Measurements from ENCODE around the gene SOAT1. TPM values are rescaled to one million over a fixed set of nuclear protein-coding genes. Genes with fewer than 3 reads are reported as not detected.

SOAT1 gene
- total and polyA plus RNA-seq, 2 of the 8 experiments (the other 6 are each of a cell fraction or from before 2014, with no cell fraction given), result 2.7 to 4.7 TPM

DNA sequence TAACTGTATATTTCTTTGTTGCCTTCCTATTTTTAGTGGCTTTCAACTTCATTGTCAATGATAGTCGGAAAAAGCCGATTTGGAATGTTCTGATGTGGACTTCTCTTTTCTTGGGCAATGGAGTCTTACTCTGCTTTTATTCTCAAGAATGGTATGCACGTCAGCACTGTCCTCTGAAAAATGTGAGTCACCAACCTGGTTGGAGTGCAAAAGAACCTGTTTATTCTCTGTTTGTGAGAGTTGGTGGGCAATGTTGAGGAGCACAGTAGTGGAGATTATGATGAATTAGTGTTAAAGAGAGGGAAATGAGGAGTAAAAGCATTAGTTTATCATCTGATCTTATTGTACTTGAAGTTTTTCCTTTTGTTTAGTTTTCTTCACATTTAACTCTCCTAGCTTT lies 57.7 kb downstream of the SOAT1 start:
- no peak overlapping the region for H2BK5ac ChIP-seq (ENCODE audit: low read depth, low read length)
- no peak overlapping the region for H3K23ac ChIP-seq (ENCODE audit: insufficient read length)
- no peaks in the 10 kb centered on the region for H3K23me2 ChIP-seq (ENCODE audit: low read depth, low read length)
- no peak overlapping the region for H2BK120ac ChIP-seq (replicated peaks; ENCODE audit: low read depth, low read length)
- H3K27me3 ChIP-seq (replicated peaks in 1 of 4; ENCODE audit: control insufficient read depth in 3 of 4, extremely low read depth in 1 of 4, insufficient read depth in 3 of 4, low read length in 3 of 4), result no peaks in the 10 kb centered on the region
- ChIA-PET CTCF (ENCODE audit: partially characterized antibody) (no interaction called here), POLR2A (ENCODE audit: partially characterized antibody) (no interaction called here)
- no peak for TF ChIP-seq CBX5 (IDR thresholded peaks at IDR 0.05; ENCODE audit: low read depth, low read length)
- TF ChIP-seq BRCA1 (IDR thresholded peaks at IDR 0.05; ENCODE audit: low read depth, low read length), result no peak
- no peak for TF ChIP-seq NRF1 (IDR thresholded peaks at IDR 0.05; ENCODE audit: low read depth, low read length)
- no peak for TF ChIP-seq NANOG (IDR thresholded peaks at IDR 0.05; ENCODE audit: insufficient read depth, low read depth, low read length, poor library complexity, severe bottlenecking)
- no peak for TF ChIP-seq SP1 (IDR thresholded peaks at IDR 0.05; ENCODE audit: low read depth, low read length)
- no peak for TF ChIP-seq TCF12 (IDR thresholded peaks at IDR 0.05; ENCODE audit: low read depth, low read length)
- H3K27ac ChIP-seq (ENCODE audit: low read depth, low read length), result no peak overlapping the region
- H3K9me3 ChIP-seq (ENCODE audit: insufficient read depth in 2 of 2, low read depth in 1 of 2, low read length in 1 of 2), result no peaks in the 10 kb centered on the region
- H3K14ac ChIP-seq (ENCODE audit: insufficient read length), result no peak overlapping the region
- DNase-seq (ENCODE audit: low read depth in 1 of 2, low spot score in 2 of 2) (no peak), FAIRE-seq (no peak)
- no peaks in the 10 kb centered on the region for H3K79me1 ChIP-seq (ENCODE audit: low read depth, low read length)
- no peak overlapping the region for H4K5ac ChIP-seq (ENCODE audit: insufficient read length, low read depth, low read length)
- H2BK20ac ChIP-seq (ENCODE audit: low read length), result no peak overlapping the region
- WGBS, 2 experiments (ENCODE audit: extremely low coverage in 1 of 2, insufficient coverage in 1 of 2, insufficient read length in 1 of 2, insufficient replicate concordance in 2 of 2, low coverage in 1 of 2, low lambda C conversion rate in 2 of 2, missing lambda C conversion rate in 1 of 2), result 89% methylated on average over 3 of the region's 3 CpGs; no CpG with 5 or more reads in 1 of the 2 experiments
- H3K4me1 ChIP-seq (replicated peaks in 1 of 4; ENCODE audit: control insufficient read depth in 3 of 4, insufficient read depth in 4 of 4, low read length in 3 of 4), result no peaks in the 10 kb centered on the region
- H4K91ac ChIP-seq (replicated peaks; ENCODE audit: insufficient read length, low read length), result no peak overlapping the region
- no peak overlapping the region for H3K4me3 ChIP-seq (ENCODE audit: extremely low read depth in 1 of 4, insufficient read depth in 2 of 4, low read depth in 3 of 4, low read length in 4 of 4)
- no peak overlapping the region for H2AK5ac ChIP-seq (ENCODE audit: low read depth, low read length)
- H3K56ac ChIP-seq (replicated peaks; ENCODE audit: insufficient read length, low read depth, low read length), result no peak overlapping the region
- H3K18ac ChIP-seq (ENCODE audit: extremely low read depth, low read length), result no peak overlapping the region
- no peak overlapping the region for H2BK15ac ChIP-seq (ENCODE audit: low read length)
- no peak overlapping the region for H4K8ac ChIP-seq (ENCODE audit: extremely low read depth, insufficient read depth, low read length)
- peaks cover 0 to 4% (median 0%) of the 10 kb centered on the region in 4 experiments; a peak in 2 of 8 replicates for H3K36me3 ChIP-seq (ENCODE audit: control insufficient read depth in 2 of 4, insufficient read depth in 4 of 4, low read length in 3 of 4)
- no peak overlapping the region for H3K9ac ChIP-seq (replicated peaks in 1 of 4; ENCODE audit: extremely low read depth in 1 of 4, low read depth in 3 of 4, low read length in 3 of 4)
- no peak overlapping the region for H3K4ac ChIP-seq (replicated peaks; ENCODE audit: insufficient read length, low read depth, low read length)
- no peaks in the 10 kb centered on the region for H4K20me1 ChIP-seq (replicated peaks in 1 of 2; ENCODE audit: control insufficient read depth in 1 of 2, insufficient read depth in 2 of 2, low read length in 2 of 2)
- no peak overlapping the region for H3K4me2 ChIP-seq (ENCODE audit: insufficient read depth in 1 of 2, low read depth in 2 of 2, low read length in 2 of 2)
- H2BK12ac ChIP-seq (ENCODE audit: low read depth, low read length), result no peak overlapping the region
- no peaks in the 10 kb centered on the region for H3K79me2 ChIP-seq (ENCODE audit: control insufficient read depth in 1 of 2, insufficient read depth in 2 of 2, low read length in 2 of 2)
- H2AFZ ChIP-seq (ENCODE audit: low read length), result no peak overlapping the region
